Colonic mucosa (tissue), 4 donors: Measurements from ENCODE around the gene PDE3A. TPM values are rescaled to one million over a fixed set of nuclear protein-coding genes. Genes with fewer than 3 reads are reported as not detected.

Source experiments
- DNase-seq: peaks from one replicate; pipeline ENCODE4 v3.0.0-alpha.2; 2020
- H3K27ac ChIP-seq: fragments of 200-600 bp; one replicate; pipeline ENCODE4 v1.8.0; 2021
- H3K27me3 ChIP-seq: fragments of 200-600 bp; one replicate; pipeline ENCODE4 v1.8.0; 2021
- H3K36me3 ChIP-seq: fragments of 200-600 bp; one replicate; pipeline ENCODE4 v1.8.0; 2021
- H3K4me1 ChIP-seq: fragments of 200-600 bp; one replicate; pipeline ENCODE4 v1.8.0; 2021; ENCODE audit warnings: mild to moderate bottlenecking
- H3K4me3 ChIP-seq: fragments of 200-600 bp; one replicate; pipeline ENCODE4 v1.8.0; 2021
- H3K9ac ChIP-seq, 2 donors: one replicate each; pipeline ENCODE4 v1.7.0; 2013; ENCODE audit warnings: control low read depth in 2 of 2, low read depth in 2 of 2, low read length in 2 of 2
- H3K9me3 ChIP-seq: fragments of 200-600 bp; one replicate; pipeline ENCODE4 v1.8.0; 2021
- CTCF ChIP-seq: fragments of 200-600 bp; IDR thresholded peaks from one replicate; pipeline ENCODE4 v1.8.0; 2022; ENCODE audit warnings: antibody characterized with exemption, mild to moderate bottlenecking
- intact Hi-C: fragments of 100-400 bp; cut with DNase I; formaldehyde crosslinking; loops from one replicate; pipeline ENCODE4 v1.14.1; 2022
- total RNA-seq, 2 donors: library from RNA; stranded (reverse); fragmentation: NEBNext Ultra II Directional in 1 of 2; extraction: Animal tissue kit (Norgen Biotek cat#: 25700) in 1 of 2; gene quantifications; one replicate each; pipeline ENCODE4 v1.2.1, GENCODE V29; 2021
- donor health status: healthy.
- donor health status: DM: no; HTN: no; CAD: no.
- donor health status: DM: no; HTN: no; CAD: no.

PDE3A gene
- total RNA-seq, 2 donors from 2014 or later = 32.1 to 50.6 TPM

- Histone ChIP-seq H3K27ac (no peak overlapping the region), H3K27me3 (no peaks in the 10 kb centered on the region), H3K36me3 (no peaks in the 10 kb centered on the region), H3K4me1 (no peaks in the 10 kb centered on the region), H3K9ac (no peak overlapping the region), H3K4me3 (no peak overlapping the region), H3K9me3 (no peaks in the 10 kb centered on the region)
- DNase-seq = no peak
- intact Hi-C loops = no loop called here
- TF ChIP-seq CTCF = no peak
Measured at GRCh38 chr12:20458011-20458410, 89.7 kb downstream of the PDE3A start.

GRCh38 chr12:20459920-20460319 lies 91.6 kb downstream of the PDE3A start:
- no peak for DNase-seq
- intact Hi-C loops = no loop called here
- Histone ChIP-seq H3K4me3 (no peak overlapping the region), H3K4me1 (no peaks in the 10 kb centered on the region), H3K9ac (no peak overlapping the region), H3K9me3 (no peaks in the 10 kb centered on the region), H3K36me3 (no peaks in the 10 kb centered on the region), H3K27me3 (no peaks in the 10 kb centered on the region), H3K27ac (no peak overlapping the region)
- no peak for TF ChIP-seq CTCF

GRCh38 chr12:20460956-20461355 lies 92.6 kb downstream of the PDE3A start:
- Histone ChIP-seq H3K4me1 (no peaks in the 10 kb centered on the region), H3K4me3 (no peak overlapping the region), H3K27ac (no peak overlapping the region), H3K9me3 (no peaks in the 10 kb centered on the region), H3K27me3 (no peaks in the 10 kb centered on the region), H3K36me3 (no peaks in the 10 kb centered on the region), H3K9ac (no peak overlapping the region)
- no peak for DNase-seq
- TF ChIP-seq CTCF = no peak
- intact Hi-C loops = no loop called here

DNA sequence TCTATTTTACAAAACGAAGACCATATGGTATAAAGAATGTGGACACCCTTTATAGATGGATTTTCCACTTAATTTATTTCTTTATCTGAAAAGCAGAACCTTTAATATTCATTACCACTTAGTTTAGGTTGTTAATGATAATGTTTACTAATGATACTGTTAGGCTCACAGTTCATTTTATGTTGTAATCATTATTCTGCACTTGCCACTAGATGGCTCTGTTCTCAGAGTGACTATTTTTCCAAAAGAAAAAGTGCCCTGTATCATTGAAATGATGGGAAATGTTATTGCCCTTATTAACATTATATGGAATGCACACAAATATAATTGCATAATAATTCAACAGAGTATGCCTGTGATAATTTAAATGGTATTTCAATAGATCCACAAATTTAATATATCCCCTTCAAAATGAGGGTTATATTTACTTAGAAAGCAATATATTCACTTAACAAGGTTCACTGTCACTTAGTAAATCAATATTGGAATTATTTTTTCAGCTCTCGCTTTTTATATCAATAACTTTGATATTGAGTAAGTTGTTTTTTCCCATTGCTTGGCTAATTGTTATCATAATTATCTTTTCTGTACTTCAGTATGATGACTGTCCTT lies 95.7 kb downstream of the PDE3A start:
- Histone ChIP-seq H3K4me3 (no peak overlapping the region), H3K9me3 (no peaks in the 10 kb centered on the region), H3K9ac (no peak overlapping the region), H3K27me3 (no peaks in the 10 kb centered on the region), H3K4me1 (no peaks in the 10 kb centered on the region), H3K27ac (no peak overlapping the region), H3K36me3 (no peaks in the 10 kb centered on the region)
- intact Hi-C loops = no loop called here
- no peak for DNase-seq
- peak; percentile 39 for TF ChIP-seq CTCF

DNA sequence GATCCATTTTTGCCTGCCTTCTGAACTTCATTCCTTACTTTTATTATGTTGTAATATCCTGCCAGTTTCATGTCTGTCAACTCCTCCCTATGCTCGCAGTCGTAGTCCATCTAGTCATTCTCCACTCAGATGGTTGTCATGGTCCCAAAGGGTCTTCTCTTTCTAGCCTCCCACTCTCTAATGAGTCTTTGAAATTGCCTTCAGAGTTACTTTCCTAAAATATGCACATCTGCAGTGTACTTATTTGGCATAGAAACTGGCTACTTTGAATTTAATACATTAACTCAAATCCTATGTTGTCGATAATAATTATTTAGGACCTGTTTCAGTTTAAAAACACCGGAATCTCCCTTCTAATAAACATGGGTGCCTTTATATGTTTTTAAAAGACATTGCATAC lies 101.0 kb downstream of the PDE3A start:
- H3K4me3 ChIP-seq = no peak overlapping the region
- no peaks in the 10 kb centered on the region for H3K9me3 ChIP-seq
- no peak for DNase-seq
- H3K27me3 ChIP-seq = no peaks in the 10 kb centered on the region
- H3K36me3 ChIP-seq = no peaks in the 10 kb centered on the region
- H3K27ac ChIP-seq = no peak overlapping the region
- H3K9ac ChIP-seq = no peak overlapping the region
- no peak for TF ChIP-seq CTCF
- intact Hi-C loops = no loop called here
- no peaks in the 10 kb centered on the region for H3K4me1 ChIP-seq
